Cardiac muscle cell (in vitro differentiated cells and primary cell): ENCODE measurements around the gene DNALI1. TPM values are rescaled to one million over a fixed set of nuclear protein-coding genes. Genes with fewer than 3 reads are reported as not detected.

Experiments used
- DNase-seq, 2 donors: peaks; one replicate each; pipeline versions ENCODE4 v3.0.0 to v3.0.0-alpha.2; 2010 to 2017; ENCODE audit warnings: low read depth in 1 of 2, low spot score in 1 of 2
- H3K27ac ChIP-seq: fragments of 200-600 bp; sonication (generic); 2 replicates; pipeline ENCODE4 v1.5.1; 2016
- H3K27me3 ChIP-seq: fragments of 200-600 bp; sonication (generic); 2 replicates; pipeline ENCODE4 v1.6.0; 2016; ENCODE audit warnings: control low read depth
- H3K36me3 ChIP-seq: fragments of 200-600 bp; sonication (generic); 2 replicates; pipeline ENCODE4 v1.5.1; 2016; ENCODE audit warnings: control low read depth
- H3K4me1 ChIP-seq: fragments of 200-600 bp; sonication (generic); 2 replicates; pipeline ENCODE4 v1.8.1; 2017; ENCODE audit warnings: low read depth, mild to moderate bottlenecking, mixed run types
- H3K4me3 ChIP-seq: fragments of 200-600 bp; sonication (generic); 2 replicates; pipeline ENCODE4 v1.5.1; 2016; ENCODE audit warnings: mild to moderate bottlenecking
- H3K9me3 ChIP-seq: fragments of 200-600 bp; sonication (generic); 2 replicates; pipeline ENCODE4 v1.5.1; 2017; ENCODE audit warnings: low read depth, mild to moderate bottlenecking, control low read depth
- polyA plus RNA-seq: library from polyadenylated mRNA; unstranded; fragments of >200 nt; fragmentation: Nextera tagmentation; extraction: Ambion mirVana; gene quantifications from 2 replicates; pipeline ENCODE4 v1.2.1, GENCODE V29; 2016
- total RNA-seq: library from RNA; depleted of rRNA; stranded (reverse); fragments of >200 nt; gene quantifications from 2 replicates; pipeline ENCODE4 v1.2.3, GENCODE V29; 2016
- TF ChIP-seq, protein P1 (sequence below): IDR thresholded peaks from 2 replicates; pipeline ENCODE4 v1.5.1; 2012; ENCODE audit warnings: low read depth, mild to moderate bottlenecking, low read length

The DNALI1 gene
- total RNA-seq = 28.7 and 43.2 TPM in 2 replicates
- 17.8 and 23.5 TPM in 2 replicates for polyA plus RNA-seq

DNA sequence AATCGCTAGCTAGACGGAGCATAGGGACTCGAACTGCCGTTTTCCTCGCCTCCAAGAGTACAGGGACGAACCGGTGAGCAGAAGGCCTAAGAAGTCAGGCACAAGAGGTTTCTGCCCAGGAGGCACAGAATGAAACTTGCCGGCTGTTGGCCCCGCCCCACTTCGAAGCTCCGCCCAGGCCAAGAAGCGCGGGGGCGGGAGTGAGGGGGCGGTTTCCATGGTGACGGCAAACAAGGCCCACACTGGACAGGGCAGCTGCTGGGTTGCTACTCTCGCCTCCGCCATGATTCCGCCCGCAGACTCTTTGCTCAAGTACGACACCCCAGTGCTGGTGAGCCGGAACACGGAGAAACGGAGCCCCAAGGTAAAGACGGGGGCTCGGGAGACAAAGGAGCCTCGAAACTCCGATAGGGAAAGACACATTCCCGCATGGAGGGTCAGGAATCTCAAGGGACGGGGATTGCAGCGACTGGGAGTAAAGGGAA is at the start of gene DNALI1:
Gene DNALI1 (plus strand): TSS at position 229 of the 485 bp plus-strand sequence. CDS start 55 bp downstream, at position 284.
- DNase-seq = peak; percentile 95 to 96
- Histone ChIP-seq H3K9me3 (no peaks in the 10 kb centered on the region), H3K36me3 (no peaks in the 10 kb centered on the region), H3K4me3 (peak within 1 kb of the TSS; percentile 42), H3K4me1 (peaks cover 10% of the 10 kb centered on the region), H3K27ac (no peak within 1 kb of the TSS), H3K27me3 (no peaks in the 10 kb centered on the region)
- TF ChIP-seq, protein P1, sequence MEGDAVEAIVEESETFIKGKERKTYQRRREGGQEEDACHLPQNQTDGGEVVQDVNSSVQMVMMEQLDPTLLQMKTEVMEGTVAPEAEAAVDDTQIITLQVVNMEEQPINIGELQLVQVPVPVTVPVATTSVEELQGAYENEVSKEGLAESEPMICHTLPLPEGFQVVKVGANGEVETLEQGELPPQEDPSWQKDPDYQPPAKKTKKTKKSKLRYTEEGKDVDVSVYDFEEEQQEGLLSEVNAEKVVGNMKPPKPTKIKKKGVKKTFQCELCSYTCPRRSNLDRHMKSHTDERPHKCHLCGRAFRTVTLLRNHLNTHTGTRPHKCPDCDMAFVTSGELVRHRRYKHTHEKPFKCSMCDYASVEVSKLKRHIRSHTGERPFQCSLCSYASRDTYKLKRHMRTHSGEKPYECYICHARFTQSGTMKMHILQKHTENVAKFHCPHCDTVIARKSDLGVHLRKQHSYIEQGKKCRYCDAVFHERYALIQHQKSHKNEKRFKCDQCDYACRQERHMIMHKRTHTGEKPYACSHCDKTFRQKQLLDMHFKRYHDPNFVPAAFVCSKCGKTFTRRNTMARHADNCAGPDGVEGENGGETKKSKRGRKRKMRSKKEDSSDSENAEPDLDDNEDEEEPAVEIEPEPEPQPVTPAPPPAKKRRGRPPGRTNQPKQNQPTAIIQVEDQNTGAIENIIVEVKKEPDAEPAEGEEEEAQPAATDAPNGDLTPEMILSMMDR = no peak

DNA sequence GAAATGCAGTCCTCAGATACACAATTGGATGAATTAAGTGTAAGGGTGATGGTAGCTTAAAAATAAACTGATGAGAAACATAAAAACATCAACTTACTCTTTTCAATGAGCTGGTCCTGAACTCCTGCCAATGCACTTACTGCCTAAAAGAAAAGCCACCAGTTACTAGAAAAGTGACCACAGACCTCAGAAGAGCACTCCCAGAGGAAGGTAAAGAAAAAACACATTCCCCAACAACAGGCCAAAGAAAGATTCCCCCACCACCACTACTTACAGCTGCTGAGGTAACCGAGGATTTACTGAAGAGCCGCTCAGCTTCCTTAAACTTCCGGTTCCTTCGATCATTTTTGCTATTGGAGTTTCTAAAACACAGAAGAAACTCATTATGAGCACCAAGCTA is 47.6 kb upstream of the DNALI1 start:
- TF ChIP-seq, protein P1 = no peak

DNA sequence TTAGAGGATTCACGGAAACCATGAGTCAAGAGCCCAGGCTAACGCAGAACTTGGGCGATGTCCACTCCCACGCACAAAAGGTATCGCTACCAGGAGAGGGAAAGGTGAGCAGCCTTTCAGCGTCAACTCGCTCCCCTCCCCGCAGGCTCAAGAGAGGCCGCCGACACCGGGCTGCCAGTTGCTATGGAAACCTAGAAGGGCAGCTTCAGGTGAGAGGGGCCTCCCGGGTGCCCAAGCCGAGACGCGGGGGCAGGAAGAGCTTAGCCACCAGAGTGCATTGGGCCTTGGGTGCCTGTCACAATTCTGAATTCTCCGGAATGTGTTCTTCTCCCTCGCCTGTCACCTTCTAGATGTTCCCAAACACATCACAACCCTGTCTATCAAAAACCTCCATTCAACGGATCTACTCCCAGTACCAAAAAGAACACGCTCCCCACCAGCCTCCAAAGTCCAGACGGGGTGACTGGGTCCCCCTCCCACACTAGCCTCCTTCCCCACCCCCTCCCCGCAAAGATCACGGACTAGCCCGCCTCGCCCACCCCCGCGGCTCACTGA is 42.9 kb upstream of the DNALI1 start:
- H3K9me3 ChIP-seq = no peaks in the 10 kb centered on the region
- peaks cover 7% of the 10 kb centered on the region for H3K4me1 ChIP-seq
- TF ChIP-seq, protein P1 = no peak
- DNase-seq = peak; percentile 8 to 40
- H3K27me3 ChIP-seq = no peaks in the 10 kb centered on the region
- peaks cover 1% of the 10 kb centered on the region for H3K36me3 ChIP-seq
- H3K27ac ChIP-seq = peak overlapping the region; percentile 79
- H3K4me3 ChIP-seq = peak overlapping the region; percentile 80

More for the DNA sequence above, 47.6 kb upstream of the DNALI1 start:
- H3K27me3 ChIP-seq = no peaks in the 10 kb centered on the region
- no peaks in the 10 kb centered on the region for H3K9me3 ChIP-seq
- H3K4me1 ChIP-seq = peaks cover 3% of the 10 kb centered on the region
- no peak overlapping the region for H3K27ac ChIP-seq
- peak in 1 of 2 donors; percentile 36 for DNase-seq
- peaks cover 4% of the 10 kb centered on the region for H3K36me3 ChIP-seq
- no peak overlapping the region for H3K4me3 ChIP-seq

DNA sequence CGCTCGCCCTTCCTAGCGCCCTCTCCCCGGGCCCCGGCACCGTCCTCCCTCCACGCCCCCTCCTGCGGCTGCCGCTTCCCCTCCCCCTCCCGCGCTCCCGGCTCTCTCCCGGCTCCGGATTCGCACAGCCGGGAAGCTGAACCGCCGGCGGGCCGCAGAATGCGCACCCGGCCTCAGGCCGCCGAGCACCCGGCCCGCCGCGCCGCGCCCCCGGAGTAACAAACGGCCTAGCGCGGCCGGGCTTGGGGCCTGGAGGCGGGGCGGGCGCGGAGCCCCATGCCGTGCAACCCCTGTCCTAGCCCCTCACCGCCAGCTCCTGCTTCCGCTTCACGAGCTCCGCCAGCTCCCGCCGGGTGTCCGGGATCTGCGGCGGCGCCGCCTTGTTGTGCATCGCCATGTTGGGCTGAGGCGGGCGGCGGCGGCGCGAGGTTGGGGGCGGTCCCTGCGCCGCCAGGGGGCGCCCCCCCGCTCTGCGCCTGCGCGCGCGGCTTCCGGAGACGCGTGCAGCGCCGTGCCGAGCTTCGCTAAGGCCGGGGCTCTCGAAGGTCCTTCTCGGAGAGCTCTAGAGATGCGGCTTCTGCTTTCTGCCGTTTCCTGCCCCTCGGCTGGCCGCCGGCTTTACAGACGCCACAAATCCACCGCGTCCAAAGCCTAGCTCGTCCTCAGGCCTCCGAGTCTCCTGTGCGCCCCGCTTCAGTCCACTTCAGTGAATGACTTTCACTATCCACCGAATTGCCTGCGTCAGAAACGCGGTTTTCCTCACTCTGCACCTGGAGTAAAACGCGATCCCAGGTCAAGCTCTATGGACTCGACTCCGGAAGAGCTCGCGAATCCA is 42.2 kb upstream of the DNALI1 start, which contains the start of gene MEAF6:
Gene MEAF6 (minus strand): TSS at position 417 of the 835 bp plus-strand sequence. CDS start 20 bp downstream, at position 397.
- peak within 1 kb of the TSS; percentile 79 for H3K27ac ChIP-seq
- no peaks in the 10 kb centered on the region for H3K9me3 ChIP-seq

More for the DNA sequence above, 42.2 kb upstream of the DNALI1 start, which contains the start of gene MEAF6:
- Histone ChIP-seq H3K36me3 (no peaks in the 10 kb centered on the region), H3K4me1 (peaks cover 7% of the 10 kb centered on the region), H3K27me3 (no peaks in the 10 kb centered on the region), H3K4me3 (peak within 1 kb of the TSS; percentile 80)
- TF ChIP-seq, protein P1 = peak; percentile 31
- DNase-seq = peak; percentile 87 to 92
